GM12873 (cell line): ENCODE data around the gene SYP.

Experiments
- TF ChIP-seq, protein P1 (sequence below): IDR thresholded peaks from 2 replicates; pipeline ENCODE4 v1.5.1; 2012; ENCODE audit warnings: low read depth, mild to moderate bottlenecking, moderate library complexity, low read length, control low read depth; ENCODE audit not compliant: insufficient read depth; ENCODE audit errors: missing control alignments

SYP gene

DNA sequence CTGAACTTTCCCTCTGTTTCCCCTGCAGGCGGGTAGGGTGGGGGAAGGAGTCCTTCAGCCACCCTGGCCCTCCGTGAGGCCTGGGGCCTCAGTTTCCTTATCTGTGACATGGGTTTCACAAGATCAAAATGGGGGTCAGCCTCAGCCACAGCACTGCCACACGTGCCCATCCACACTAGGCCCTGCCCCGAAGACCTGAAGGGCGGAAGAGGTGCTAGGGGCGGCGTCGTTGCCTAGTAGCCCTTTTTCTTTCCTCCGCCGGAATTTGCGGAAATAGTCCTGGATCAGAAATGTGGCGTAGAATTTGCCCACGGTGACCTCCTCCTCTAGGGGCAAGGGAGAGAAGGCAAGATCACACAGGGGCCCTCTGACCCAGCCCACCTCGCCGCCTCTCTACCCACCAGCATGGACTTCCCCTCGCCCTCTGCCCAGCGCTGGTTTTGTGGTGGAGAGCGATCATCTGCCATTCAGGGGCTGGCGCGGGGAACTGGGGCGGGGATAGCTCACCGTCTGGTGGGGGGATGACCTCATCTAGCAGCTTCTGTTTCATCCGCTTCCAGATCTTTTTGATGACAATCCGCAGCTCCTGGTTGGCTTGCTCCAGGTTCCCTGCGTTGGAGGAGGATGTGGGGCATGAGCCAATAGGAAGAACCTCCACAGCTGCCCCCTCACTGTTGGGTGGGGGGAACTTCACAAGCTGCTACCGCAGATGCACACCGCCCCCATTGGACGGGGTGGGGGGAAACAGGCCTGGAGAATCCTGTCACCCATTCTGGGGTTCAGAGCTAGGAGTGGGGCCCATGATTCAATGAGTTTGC lies 9.7 kb upstream of the SYP start:
- TF ChIP-seq, protein P1, sequence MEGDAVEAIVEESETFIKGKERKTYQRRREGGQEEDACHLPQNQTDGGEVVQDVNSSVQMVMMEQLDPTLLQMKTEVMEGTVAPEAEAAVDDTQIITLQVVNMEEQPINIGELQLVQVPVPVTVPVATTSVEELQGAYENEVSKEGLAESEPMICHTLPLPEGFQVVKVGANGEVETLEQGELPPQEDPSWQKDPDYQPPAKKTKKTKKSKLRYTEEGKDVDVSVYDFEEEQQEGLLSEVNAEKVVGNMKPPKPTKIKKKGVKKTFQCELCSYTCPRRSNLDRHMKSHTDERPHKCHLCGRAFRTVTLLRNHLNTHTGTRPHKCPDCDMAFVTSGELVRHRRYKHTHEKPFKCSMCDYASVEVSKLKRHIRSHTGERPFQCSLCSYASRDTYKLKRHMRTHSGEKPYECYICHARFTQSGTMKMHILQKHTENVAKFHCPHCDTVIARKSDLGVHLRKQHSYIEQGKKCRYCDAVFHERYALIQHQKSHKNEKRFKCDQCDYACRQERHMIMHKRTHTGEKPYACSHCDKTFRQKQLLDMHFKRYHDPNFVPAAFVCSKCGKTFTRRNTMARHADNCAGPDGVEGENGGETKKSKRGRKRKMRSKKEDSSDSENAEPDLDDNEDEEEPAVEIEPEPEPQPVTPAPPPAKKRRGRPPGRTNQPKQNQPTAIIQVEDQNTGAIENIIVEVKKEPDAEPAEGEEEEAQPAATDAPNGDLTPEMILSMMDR = no peak

DNA sequence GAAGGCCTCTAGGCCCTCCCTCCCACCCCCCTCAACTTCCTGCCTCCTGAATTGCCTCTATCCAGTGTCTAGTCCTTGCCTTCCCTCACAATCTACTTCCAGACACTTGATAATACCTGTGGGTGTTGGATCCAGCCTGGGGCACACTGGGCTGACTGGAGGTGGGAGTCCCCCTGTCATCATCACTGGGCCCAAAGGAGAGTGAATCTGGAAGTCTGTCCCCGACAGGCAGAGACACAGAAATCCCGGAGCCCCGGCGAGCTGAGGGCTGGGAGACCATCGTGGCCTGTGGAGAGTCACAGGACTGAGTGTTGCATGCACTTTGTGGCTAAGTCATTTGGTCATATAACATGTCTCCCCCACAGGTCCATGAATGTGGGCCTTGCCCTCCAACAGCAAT lies 8.4 kb upstream of the SYP start:
- TF ChIP-seq, protein P1 = no peak

DNA sequence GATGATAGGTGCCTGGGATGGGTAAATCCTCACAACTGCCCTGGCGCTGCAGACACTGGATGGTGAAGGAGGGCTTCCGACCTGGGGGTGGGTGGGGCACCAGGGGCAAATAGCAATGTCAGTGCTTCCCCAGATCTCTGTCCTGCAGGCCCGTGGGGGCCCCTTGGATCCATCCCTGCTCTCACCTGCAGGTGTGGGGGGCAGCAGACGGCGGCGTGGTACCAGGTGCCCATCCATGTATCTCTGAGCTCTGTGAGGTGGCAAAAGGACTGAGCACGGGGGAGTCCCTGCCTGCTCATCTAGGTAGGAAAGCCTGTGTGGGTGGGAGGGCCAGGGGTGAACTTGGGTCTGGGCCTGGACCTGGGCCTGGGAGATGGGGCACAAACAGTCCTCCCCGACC lies 6.5 kb upstream of the SYP start:
- TF ChIP-seq, protein P1 = no peak

DNA sequence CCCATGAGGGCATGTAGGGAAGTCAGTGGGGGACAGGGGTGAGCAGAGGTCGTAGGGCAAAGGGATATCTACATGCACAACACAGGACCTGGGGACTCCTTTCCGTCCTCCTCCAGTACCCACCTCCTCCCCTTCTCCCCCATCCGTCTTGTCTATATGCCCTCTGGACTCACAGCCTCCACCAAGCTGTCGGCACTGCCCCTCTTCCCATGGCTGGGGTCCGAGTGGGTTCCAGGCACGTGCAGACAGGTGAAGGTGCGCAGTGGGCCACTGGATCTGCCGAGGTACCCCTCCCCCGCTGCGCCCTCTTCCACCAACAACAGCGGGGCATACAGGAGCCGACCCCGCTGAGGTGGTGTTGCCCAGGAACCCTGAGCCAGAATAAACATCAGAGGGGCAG lies 5.5 kb upstream of the SYP start:
- TF ChIP-seq, protein P1 = no peak

DNA sequence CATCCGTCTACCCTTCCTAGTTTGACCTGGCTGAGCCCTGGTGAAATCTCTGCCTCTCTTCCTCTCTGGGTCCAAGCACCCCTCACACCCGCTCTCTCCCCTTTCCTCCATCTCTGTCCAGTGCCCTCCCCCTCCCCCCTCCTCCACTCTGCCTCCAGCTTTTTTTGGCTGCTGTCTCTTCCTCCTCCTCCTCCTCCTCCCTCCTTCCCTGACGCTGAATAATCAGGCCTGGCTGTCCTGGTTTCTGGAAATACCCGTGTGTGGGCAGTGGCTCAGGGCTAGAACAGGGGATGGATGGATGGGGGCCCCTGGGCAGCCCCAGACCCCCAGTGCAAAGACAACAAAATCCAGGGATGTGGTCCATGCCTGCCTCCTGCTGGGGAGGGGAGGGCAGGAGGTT lies 4.7 kb upstream of the SYP start:
- TF ChIP-seq, protein P1 = no peak

DNA sequence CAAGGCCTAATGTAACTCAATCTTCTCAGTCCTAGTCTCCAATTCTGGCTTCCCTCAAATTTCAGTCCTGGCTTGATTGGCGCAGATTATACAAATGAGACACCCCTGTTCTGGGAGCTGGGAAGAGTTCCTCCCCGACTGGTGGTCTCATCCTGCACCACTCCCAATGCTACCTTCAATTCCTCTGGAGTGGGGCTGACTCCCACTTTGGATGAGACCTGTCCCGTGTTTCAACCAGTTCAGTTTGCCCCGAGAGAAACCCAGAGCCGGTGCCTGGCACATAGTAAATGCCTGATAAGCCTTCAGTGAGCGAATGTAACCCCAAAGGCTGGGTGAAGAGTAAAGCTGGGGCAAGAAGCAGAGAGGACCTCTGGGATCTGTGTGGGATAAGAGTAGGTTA lies 4.0 kb upstream of the SYP start:
- TF ChIP-seq, protein P1 = no peak

DNA sequence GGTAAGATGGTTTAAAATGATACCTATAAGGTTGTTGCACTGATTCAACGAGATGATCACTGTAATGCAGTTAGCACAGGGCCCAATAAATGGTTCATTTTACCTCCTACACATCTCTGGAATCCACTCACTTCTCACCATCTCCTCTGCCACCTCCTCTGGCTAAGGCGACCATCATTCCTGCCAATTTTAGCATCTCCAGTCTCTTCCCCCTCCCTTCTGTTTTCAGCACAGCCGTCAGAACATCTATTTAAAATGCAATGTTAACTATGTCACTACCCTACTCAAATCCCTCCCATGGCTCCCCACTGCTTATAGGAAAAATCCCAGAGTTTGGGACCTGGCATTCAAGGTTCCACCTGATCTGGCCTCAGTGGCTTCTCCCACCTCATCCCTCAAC lies 3.5 kb upstream of the SYP start:
- TF ChIP-seq, protein P1 = no peak

DNA sequence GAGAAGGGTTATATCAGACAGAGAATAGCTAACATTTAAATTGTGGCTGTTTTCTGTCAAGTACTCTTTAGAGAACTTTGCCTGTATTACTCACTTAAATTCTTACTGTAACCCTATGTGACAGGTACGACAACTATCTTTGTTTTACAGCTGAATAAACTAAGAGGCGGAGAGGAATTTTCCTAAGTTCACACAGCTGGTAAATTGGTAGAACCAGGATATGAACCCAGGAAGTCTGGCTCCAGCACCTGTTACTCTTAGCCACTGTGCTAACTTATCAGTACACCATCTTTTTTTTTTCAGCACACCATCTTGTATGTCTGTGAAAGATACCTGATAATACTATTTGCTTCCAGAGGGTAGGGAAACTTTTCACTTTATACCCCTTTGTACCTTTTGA lies 2.0 kb upstream of the SYP start:
- TF ChIP-seq, protein P1 = no peak
